HepG2 (cell line): ENCODE measurements around the gene SLC11A1. TPM values are rescaled to one million over a fixed set of nuclear protein-coding genes. Genes with fewer than 3 reads are reported as not detected.

Source experiments
- ARNTL ChIP-seq: sonication (generic); formaldehyde crosslinking; IDR thresholded peaks from 2 replicates; pipeline ENCODE4 v1.4.0; 2020; ENCODE audit warnings: mild to moderate bottlenecking, missing genetic modification reagents
- CAMTA2 ChIP-seq: sonication (generic); formaldehyde crosslinking; IDR thresholded peaks from 2 replicates; pipeline ENCODE4 v1.4.0; 2020; ENCODE audit warnings: mild to moderate bottlenecking, missing genetic modification reagents, borderline replicate concordance
- ELF1 ChIP-seq: sonication (generic); formaldehyde crosslinking; IDR thresholded peaks from 2 replicates; pipeline ENCODE4 v1.4.0; 2020; ENCODE audit warnings: missing genetic modification reagents
- ELF3 ChIP-seq: IDR thresholded peaks from 2 replicates; pipeline ENCODE4 v1.6.1; 2016; ENCODE audit warnings: missing genetic modification reagents, missing compliant biosample characterization
- FOXP4 ChIP-seq: sonication (generic); formaldehyde crosslinking; IDR thresholded peaks from 2 replicates; pipeline ENCODE4 v1.4.0; 2020; ENCODE audit warnings: missing genetic modification reagents
- PAWR ChIP-seq: sonication (generic); formaldehyde crosslinking; IDR thresholded peaks from 2 replicates; pipeline ENCODE4 v1.4.0; 2020; ENCODE audit warnings: missing genetic modification reagents, mild to moderate bottlenecking, borderline replicate concordance
- POLR2A ChIP-seq, 2 experiments: IDR thresholded peaks; 2 replicates each; pipeline ENCODE4 v1.6.1; 2011; ENCODE audit warnings: low read depth in 2 of 2, low read length in 2 of 2, mild to moderate bottlenecking in 1 of 2, moderate library complexity in 1 of 2; ENCODE audit not compliant: insufficient read depth in 1 of 2
- POLR2AphosphoS2 ChIP-seq: IDR thresholded peaks from 2 replicates; pipeline ENCODE4 v1.6.1; 2011; ENCODE audit warnings: low read depth, low read length, improper control_type of control experiment
- REPIN1 ChIP-seq: sonication (generic); formaldehyde crosslinking; IDR thresholded peaks from 2 replicates; pipeline ENCODE4 v1.8.0; 2022; ENCODE audit warnings: missing genetic modification reagents, low read depth, mild to moderate bottlenecking, borderline replicate concordance
- SP1 ChIP-seq, 2 experiments: fragments of 450-650 bp in 1 of 2; sonication (generic) in 1 of 2; formaldehyde crosslinking in 1 of 2; IDR thresholded peaks; 2 replicates each; pipeline versions ENCODE4 v1.4.0 to v1.6.1; 2016 to 2020; ENCODE audit warnings: missing genetic modification reagents in 1 of 2
- TEAD2 ChIP-seq: sonication (generic); formaldehyde crosslinking; IDR thresholded peaks from 2 replicates; pipeline ENCODE4 v1.9.0; 2021; ENCODE audit warnings: missing genetic modification reagents
- THAP11 ChIP-seq: IDR thresholded peaks from 2 replicates; pipeline ENCODE4 v1.6.1; 2016; ENCODE audit warnings: missing biosample characterization, missing genetic modification reagents
- ZNF546 ChIP-seq: sonication (generic); formaldehyde crosslinking; conservative IDR thresholded peaks from 2 replicates; pipeline ENCODE4 v1.8.1; 2023; ENCODE audit warnings: mild to moderate bottlenecking, missing genetic modification reagents
- ZNF720 ChIP-seq: sonication (generic); formaldehyde crosslinking; IDR thresholded peaks from 2 replicates; pipeline ENCODE4 v1.4.0; 2020; ENCODE audit warnings: missing genetic modification reagents
- ZNF839 ChIP-seq: sonication (generic); formaldehyde crosslinking; IDR thresholded peaks from 2 replicates; pipeline ENCODE4 v1.4.0; 2020; ENCODE audit warnings: missing genetic modification reagents, mild to moderate bottlenecking, borderline replicate concordance
- polyA plus RNA-seq, 8 experiments: library from polyadenylated mRNA; depleted of rRNA in 3 of 8; stranded (reverse) in 7 of 8; unstranded in 1 of 8; fragments of >200 nt; fragmentation: Illumina TruSeq in 4 of 8; extraction: Trizol in 4 of 8; gene quantifications; 2 replicates each; pipeline versions ENCODE4 v1.2.1 to v1.2.3, GENCODE V29; 2011 to 2016; ENCODE audit warnings: low read depth in 4 of 8, missing spikeins in 1 of 8, mixed read lengths in 1 of 8; ENCODE audit not compliant: insufficient read depth in 1 of 8
- total RNA-seq, 5 experiments: library from RNA; depleted of rRNA; stranded (reverse); fragments of >200 nt; fragmentation: Illumina TruSeq; extraction: Trizol; gene quantifications; 2 replicates each; pipeline ENCODE4 v1.2.3, GENCODE V29; 2016; ENCODE audit warnings: low read depth in 1 of 5
- TF ChIP-seq, protein P1 (sequence below): sonication (generic); formaldehyde crosslinking; IDR thresholded peaks from 2 replicates; pipeline ENCODE4 v1.4.0; 2020; ENCODE audit warnings: missing genetic modification reagents
- TF ChIP-seq, protein P2 (sequence below): sonication (generic); formaldehyde crosslinking; IDR thresholded peaks from 2 replicates; pipeline ENCODE4 v1.5.0; 2020; ENCODE audit warnings: missing genetic modification reagents, mild to moderate bottlenecking, borderline replicate concordance
- TF ChIP-seq, protein P3 (sequence below): sonication (generic); formaldehyde crosslinking; IDR thresholded peaks from 2 replicates; pipeline ENCODE4 v1.4.0; 2020; ENCODE audit warnings: low read depth, mild to moderate bottlenecking, missing genetic modification reagents
- TF ChIP-seq, protein P4 (sequence below): sonication (generic); formaldehyde crosslinking; IDR thresholded peaks from 2 replicates; pipeline ENCODE4 v1.5.0; 2020; ENCODE audit warnings: mild to moderate bottlenecking, missing genetic modification reagents, moderate library complexity

Gene SLC11A1
- total and polyA plus RNA-seq, 2 of the 13 experiments (the other 11 are each of a cell fraction or from before 2014, with no cell fraction given), result 0.33 to 2.3 TPM

- TF ChIP-seq, protein P1, sequence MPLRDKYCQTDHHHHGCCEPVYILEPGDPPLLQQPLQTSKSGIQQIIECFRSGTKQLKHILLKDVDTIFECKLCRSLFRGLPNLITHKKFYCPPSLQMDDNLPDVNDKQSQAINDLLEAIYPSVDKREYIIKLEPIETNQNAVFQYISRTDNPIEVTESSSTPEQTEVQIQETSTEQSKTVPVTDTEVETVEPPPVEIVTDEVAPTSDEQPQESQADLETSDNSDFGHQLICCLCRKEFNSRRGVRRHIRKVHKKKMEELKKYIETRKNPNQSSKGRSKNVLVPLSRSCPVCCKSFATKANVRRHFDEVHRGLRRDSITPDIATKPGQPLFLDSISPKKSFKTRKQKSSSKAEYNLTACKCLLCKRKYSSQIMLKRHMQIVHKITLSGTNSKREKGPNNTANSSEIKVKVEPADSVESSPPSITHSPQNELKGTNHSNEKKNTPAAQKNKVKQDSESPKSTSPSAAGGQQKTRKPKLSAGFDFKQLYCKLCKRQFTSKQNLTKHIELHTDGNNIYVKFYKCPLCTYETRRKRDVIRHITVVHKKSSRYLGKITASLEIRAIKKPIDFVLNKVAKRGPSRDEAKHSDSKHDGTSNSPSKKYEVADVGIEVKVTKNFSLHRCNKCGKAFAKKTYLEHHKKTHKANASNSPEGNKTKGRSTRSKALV (CRISPR knock-in tag), result no peak; the same call in 1 of the 2 replicates
- TF ChIP-seq POLR2AphosphoS2, result peak; percentile 16; the same call in 1 of the 2 replicates
- TF ChIP-seq THAP11 (CRISPR knock-in tag), result peak; percentile 81
- TF ChIP-seq ZNF839 (CRISPR knock-in tag), result no peak
- TF ChIP-seq, protein P2, sequence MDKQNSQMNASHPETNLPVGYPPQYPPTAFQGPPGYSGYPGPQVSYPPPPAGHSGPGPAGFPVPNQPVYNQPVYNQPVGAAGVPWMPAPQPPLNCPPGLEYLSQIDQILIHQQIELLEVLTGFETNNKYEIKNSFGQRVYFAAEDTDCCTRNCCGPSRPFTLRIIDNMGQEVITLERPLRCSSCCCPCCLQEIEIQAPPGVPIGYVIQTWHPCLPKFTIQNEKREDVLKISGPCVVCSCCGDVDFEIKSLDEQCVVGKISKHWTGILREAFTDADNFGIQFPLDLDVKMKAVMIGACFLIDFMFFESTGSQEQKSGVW, result peak; percentile 45; the same call in 1 of the 2 replicates
- peak; percentile 71 for TF ChIP-seq ELF3
- 0 out of 2 replicates have a peak, but pooled peaks have one; percentile 6 for TF ChIP-seq ARNTL
- TF ChIP-seq POLR2A (IDR thresholded peaks at IDR 0.05; ENCODE audit: insufficient read depth in 1 of 2, low read depth in 2 of 2, low read length in 2 of 2), result peak in 1 of 2 experiments; percentile 72; a peak in 2 of 4 replicates
- TF ChIP-seq SP1 (IDR thresholded peaks at IDR 0.05), result no peak
- peak; percentile 81 for TF ChIP-seq SP1 (CRISPR knock-in tag; IDR thresholded peaks at IDR 0.05)
- peak; percentile 55; the same call in 1 of the 2 replicates for TF ChIP-seq REPIN1 (CRISPR knock-in tag)
- TF ChIP-seq, protein P3, sequence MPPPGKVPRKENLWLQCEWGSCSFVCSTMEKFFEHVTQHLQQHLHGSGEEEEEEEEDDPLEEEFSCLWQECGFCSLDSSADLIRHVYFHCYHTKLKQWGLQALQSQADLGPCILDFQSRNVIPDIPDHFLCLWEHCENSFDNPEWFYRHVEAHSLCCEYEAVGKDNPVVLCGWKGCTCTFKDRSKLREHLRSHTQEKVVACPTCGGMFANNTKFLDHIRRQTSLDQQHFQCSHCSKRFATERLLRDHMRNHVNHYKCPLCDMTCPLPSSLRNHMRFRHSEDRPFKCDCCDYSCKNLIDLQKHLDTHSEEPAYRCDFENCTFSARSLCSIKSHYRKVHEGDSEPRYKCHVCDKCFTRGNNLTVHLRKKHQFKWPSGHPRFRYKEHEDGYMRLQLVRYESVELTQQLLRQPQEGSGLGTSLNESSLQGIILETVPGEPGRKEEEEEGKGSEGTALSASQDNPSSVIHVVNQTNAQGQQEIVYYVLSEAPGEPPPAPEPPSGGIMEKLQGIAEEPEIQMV, result 0 out of 2 replicates have a peak, but pooled peaks have one; percentile 30
- no peak; the same call in 1 of the 2 replicates for TF ChIP-seq TEAD2 (CRISPR knock-in tag)
- peak; percentile 68; the same call in 1 of the 2 replicates for TF ChIP-seq FOXP4
- peak; percentile 37; the same call in 1 of the 2 replicates for TF ChIP-seq ELF1 (CRISPR knock-in tag)
- TF ChIP-seq PAWR (CRISPR knock-in tag), result no peak
- TF ChIP-seq, protein P4, sequence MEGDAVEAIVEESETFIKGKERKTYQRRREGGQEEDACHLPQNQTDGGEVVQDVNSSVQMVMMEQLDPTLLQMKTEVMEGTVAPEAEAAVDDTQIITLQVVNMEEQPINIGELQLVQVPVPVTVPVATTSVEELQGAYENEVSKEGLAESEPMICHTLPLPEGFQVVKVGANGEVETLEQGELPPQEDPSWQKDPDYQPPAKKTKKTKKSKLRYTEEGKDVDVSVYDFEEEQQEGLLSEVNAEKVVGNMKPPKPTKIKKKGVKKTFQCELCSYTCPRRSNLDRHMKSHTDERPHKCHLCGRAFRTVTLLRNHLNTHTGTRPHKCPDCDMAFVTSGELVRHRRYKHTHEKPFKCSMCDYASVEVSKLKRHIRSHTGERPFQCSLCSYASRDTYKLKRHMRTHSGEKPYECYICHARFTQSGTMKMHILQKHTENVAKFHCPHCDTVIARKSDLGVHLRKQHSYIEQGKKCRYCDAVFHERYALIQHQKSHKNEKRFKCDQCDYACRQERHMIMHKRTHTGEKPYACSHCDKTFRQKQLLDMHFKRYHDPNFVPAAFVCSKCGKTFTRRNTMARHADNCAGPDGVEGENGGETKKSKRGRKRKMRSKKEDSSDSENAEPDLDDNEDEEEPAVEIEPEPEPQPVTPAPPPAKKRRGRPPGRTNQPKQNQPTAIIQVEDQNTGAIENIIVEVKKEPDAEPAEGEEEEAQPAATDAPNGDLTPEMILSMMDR, result peak; percentile 59
- TF ChIP-seq CAMTA2 (CRISPR knock-in tag), result no peak; the same call in 1 of the 2 replicates
- no peak for TF ChIP-seq ZNF720
- peak; percentile 22; the same call in 1 of the 2 replicates for TF ChIP-seq ZNF546 (CRISPR knock-in tag)
Observed at GRCh38 chr2:218399391-218400166, 17.5 kb downstream of the SLC11A1 start, which contains the start of gene CTDSP1 (continued).
